ENCODE results near the gene SUSD1.
"Not testable (repeated sequence)": the region's sequence is repeated elsewhere in the genome, so short reads cannot be mapped to it uniquely, and the experiment has no call there.

The SUSD1 gene

GRCh38 chr9:112157087-112157486, 18.0 kb downstream of the SUSD1 start:
- H3K4me3 ChIP-seq (ENCODE audit: low read length) = no peak overlapping the region
- no peaks in the 10 kb centered on the region for H3K36me3 ChIP-seq (ENCODE audit: insufficient read depth, low read length)
- H3K27ac ChIP-seq (ENCODE audit: low read depth, low read length) = no peak overlapping the region
- H3K4me1 ChIP-seq (ENCODE audit: insufficient read depth, low read length) = no peaks in the 10 kb centered on the region
- WGBS = 93% methylated on average over 1 of the region's 1 CpG
- H3K27me3 ChIP-seq (ENCODE audit: insufficient read depth, low read length) = no peaks in the 10 kb centered on the region
- no peak overlapping the region for H3K9ac ChIP-seq (ENCODE audit: low read depth, low read length)
- H3K9me3 ChIP-seq (ENCODE audit: insufficient read depth, low read depth, low read length) = no peaks in the 10 kb centered on the region

GRCh38 chr9:112149211-112149610, 25.9 kb downstream of the SUSD1 start:
- Histone ChIP-seq H3K9me3 (ENCODE audit: insufficient read depth, low read depth, low read length) (no peaks in the 10 kb centered on the region), H3K4me3 (ENCODE audit: low read length) (no peak overlapping the region), H3K36me3 (ENCODE audit: insufficient read depth, low read length) (no peaks in the 10 kb centered on the region), H3K27me3 (ENCODE audit: insufficient read depth, low read length) (no peaks in the 10 kb centered on the region), H3K4me1 (ENCODE audit: insufficient read depth, low read length) (no peaks in the 10 kb centered on the region; the same call in 1 of the 2 replicates), H3K27ac (ENCODE audit: low read depth, low read length) (no peak overlapping the region), H3K9ac (ENCODE audit: low read depth, low read length) (no peak overlapping the region)
- WGBS = 94% methylated on average over 10 of the region's 10 CpGs

- H3K9ac ChIP-seq (ENCODE audit: low read depth, low read length) = no peak overlapping the region
- 100% methylated on average over 1 of the region's 1 CpG for WGBS
- H3K4me3 ChIP-seq (ENCODE audit: low read length) = no peak overlapping the region
- 0 out of 2 replicates have a peak, but pooled peaks cover 2% of the 10 kb centered on the region for H3K36me3 ChIP-seq (ENCODE audit: insufficient read depth, low read length)
- H3K27me3 ChIP-seq (ENCODE audit: insufficient read depth, low read length) = no peaks in the 10 kb centered on the region
- H3K9me3 ChIP-seq (ENCODE audit: insufficient read depth, low read depth, low read length) = no peaks in the 10 kb centered on the region
- H3K4me1 ChIP-seq (ENCODE audit: insufficient read depth, low read length) = no peaks in the 10 kb centered on the region; the same call in 1 of the 2 replicates
- H3K27ac ChIP-seq (ENCODE audit: low read depth, low read length) = no peak overlapping the region
Measured at GRCh38 chr9:112145886-112146285, 29.2 kb downstream of the SUSD1 start.

GRCh38 chr9:112144807-112145206, 30.3 kb downstream of the SUSD1 start:
- Histone ChIP-seq H3K4me3 (ENCODE audit: low read length) (no peak overlapping the region), H3K27ac (ENCODE audit: low read depth, low read length) (no peak overlapping the region), H3K27me3 (ENCODE audit: insufficient read depth, low read length) (no peaks in the 10 kb centered on the region), H3K9ac (ENCODE audit: low read depth, low read length) (no peak overlapping the region), H3K36me3 (ENCODE audit: insufficient read depth, low read length) (0 out of 2 replicates have a peak, but pooled peaks cover 3% of the 10 kb centered on the region), H3K4me1 (ENCODE audit: insufficient read depth, low read length) (no peaks in the 10 kb centered on the region; the same call in 1 of the 2 replicates), H3K9me3 (ENCODE audit: insufficient read depth, low read depth, low read length) (no peaks in the 10 kb centered on the region)
- WGBS = 98% methylated on average over 2 of the region's 2 CpGs

GRCh38 chr9:112142420-112142819, 32.7 kb downstream of the SUSD1 start:
- Histone ChIP-seq H3K27ac (ENCODE audit: low read depth, low read length) (no peak overlapping the region), H3K4me3 (ENCODE audit: low read length) (no peak overlapping the region), H3K4me1 (ENCODE audit: insufficient read depth, low read length) (no peaks in the 10 kb centered on the region; the same call in 1 of the 2 replicates), H3K9me3 (ENCODE audit: insufficient read depth, low read depth, low read length) (no peaks in the 10 kb centered on the region), H3K9ac (ENCODE audit: low read depth, low read length) (no peak overlapping the region), H3K27me3 (ENCODE audit: insufficient read depth, low read length) (no peaks in the 10 kb centered on the region), H3K36me3 (ENCODE audit: insufficient read depth, low read length) (0 out of 2 replicates have a peak, but pooled peaks cover 3% of the 10 kb centered on the region)
- 95% methylated on average over 3 of the region's 3 CpGs for WGBS

GRCh38 chr9:112140936-112141335, 34.2 kb downstream of the SUSD1 start:
- Histone ChIP-seq H3K9me3 (ENCODE audit: insufficient read depth, low read depth, low read length) (no peaks in the 10 kb centered on the region), H3K36me3 (ENCODE audit: insufficient read depth, low read length) (0 out of 2 replicates have a peak, but pooled peaks cover 3% of the 10 kb centered on the region), H3K9ac (ENCODE audit: low read depth, low read length) (no peak overlapping the region), H3K4me1 (ENCODE audit: insufficient read depth, low read length) (no peaks in the 10 kb centered on the region; the same call in 1 of the 2 replicates), H3K27me3 (ENCODE audit: insufficient read depth, low read length) (no peaks in the 10 kb centered on the region), H3K27ac (ENCODE audit: low read depth, low read length) (no peak overlapping the region), H3K4me3 (ENCODE audit: low read length) (no peak overlapping the region)
- WGBS = 98% methylated on average over 2 of the region's 2 CpGs

GRCh38 chr9:112137066-112137465, 38.0 kb downstream of the SUSD1 start:
- Histone ChIP-seq H3K9me3 (ENCODE audit: insufficient read depth, low read depth, low read length) (no peaks in the 10 kb centered on the region), H3K27me3 (ENCODE audit: insufficient read depth, low read length) (no peaks in the 10 kb centered on the region), H3K4me3 (ENCODE audit: low read length) (no peak overlapping the region), H3K9ac (ENCODE audit: low read depth, low read length) (no peak overlapping the region), H3K27ac (ENCODE audit: low read depth, low read length) (no peak overlapping the region), H3K36me3 (ENCODE audit: insufficient read depth, low read length) (0 out of 2 replicates have a peak, but pooled peaks cover 3% of the 10 kb centered on the region), H3K4me1 (ENCODE audit: insufficient read depth, low read length) (no peaks in the 10 kb centered on the region)
- WGBS = 90% methylated on average over 2 of the region's 3 CpGs

GRCh38 chr9:112135706-112136105, 39.4 kb downstream of the SUSD1 start:
- Histone ChIP-seq H3K27me3 (ENCODE audit: insufficient read depth, low read length) (no peaks in the 10 kb centered on the region), H3K9ac (ENCODE audit: low read depth, low read length) (no peak overlapping the region), H3K4me1 (ENCODE audit: insufficient read depth, low read length) (no peaks in the 10 kb centered on the region), H3K27ac (ENCODE audit: low read depth, low read length) (no peak overlapping the region), H3K9me3 (ENCODE audit: insufficient read depth, low read depth, low read length) (no peaks in the 10 kb centered on the region), H3K36me3 (ENCODE audit: insufficient read depth, low read length) (no peaks in the 10 kb centered on the region), H3K4me3 (ENCODE audit: low read length) (no peak overlapping the region)
- WGBS = 93% methylated on average over 4 of the region's 4 CpGs

GRCh38 chr9:112133806-112134205, 41.3 kb downstream of the SUSD1 start:
- H3K9ac ChIP-seq (ENCODE audit: low read depth, low read length); H3K4me1 ChIP-seq (ENCODE audit: insufficient read depth, low read length); H3K27ac ChIP-seq (ENCODE audit: low read depth, low read length); H3K4me3 ChIP-seq (ENCODE audit: low read length); H3K9me3 ChIP-seq (ENCODE audit: insufficient read depth, low read depth, low read length); H3K27me3 ChIP-seq (ENCODE audit: insufficient read depth, low read length); H3K36me3 ChIP-seq (ENCODE audit: insufficient read depth, low read length): not testable (repeated sequence)
- WGBS = 100% methylated on average over 1 of the region's 1 CpG

- Histone ChIP-seq H3K27me3 (ENCODE audit: insufficient read depth, low read length) (no peaks in the 10 kb centered on the region), H3K4me1 (ENCODE audit: insufficient read depth, low read length) (no peaks in the 10 kb centered on the region), H3K4me3 (ENCODE audit: low read length) (no peak overlapping the region), H3K36me3 (ENCODE audit: insufficient read depth, low read length) (no peaks in the 10 kb centered on the region), H3K9ac (ENCODE audit: low read depth, low read length) (no peak overlapping the region), H3K9me3 (ENCODE audit: insufficient read depth, low read depth, low read length) (no peaks in the 10 kb centered on the region), H3K27ac (ENCODE audit: low read depth, low read length) (no peak overlapping the region)
- WGBS = 93% methylated on average over 3 of the region's 3 CpGs
Measured at GRCh38 chr9:112132356-112132755, 42.7 kb downstream of the SUSD1 start.

- H3K4me3 ChIP-seq (ENCODE audit: low read length) = no peak overlapping the region
- no peaks in the 10 kb centered on the region for H3K36me3 ChIP-seq (ENCODE audit: insufficient read depth, low read length)
- WGBS = 81% methylated on average over 5 of the region's 5 CpGs
- no peaks in the 10 kb centered on the region for H3K4me1 ChIP-seq (ENCODE audit: insufficient read depth, low read length)
- no peaks in the 10 kb centered on the region for H3K9me3 ChIP-seq (ENCODE audit: insufficient read depth, low read depth, low read length)
- H3K27ac ChIP-seq (ENCODE audit: low read depth, low read length) = no peak overlapping the region
- H3K27me3 ChIP-seq (ENCODE audit: insufficient read depth, low read length) = no peaks in the 10 kb centered on the region
- no peak overlapping the region for H3K9ac ChIP-seq (ENCODE audit: low read depth, low read length)
Measured at GRCh38 chr9:112130997-112131396, 44.1 kb downstream of the SUSD1 start.

- WGBS = 83% methylated on average over 2 of the region's 2 CpGs
- Histone ChIP-seq H3K9me3 (ENCODE audit: insufficient read depth, low read depth, low read length) (no peaks in the 10 kb centered on the region), H3K4me1 (ENCODE audit: insufficient read depth, low read length) (no peaks in the 10 kb centered on the region), H3K4me3 (ENCODE audit: low read length) (no peak overlapping the region), H3K27ac (ENCODE audit: low read depth, low read length) (no peak overlapping the region), H3K36me3 (ENCODE audit: insufficient read depth, low read length) (no peaks in the 10 kb centered on the region), H3K9ac (ENCODE audit: low read depth, low read length) (no peak overlapping the region), H3K27me3 (ENCODE audit: insufficient read depth, low read length) (no peaks in the 10 kb centered on the region)
Measured at GRCh38 chr9:112130347-112130746, 44.8 kb downstream of the SUSD1 start.

Measured in HUES64 (cell line).